GM13977 (cell line): ENCODE measurements around the gene LRRC4C.

Experiments
- DNase-seq: peaks from one replicate; pipeline ENCODE4 v3.0.0; 2012; ENCODE audit warnings: low spot score
- in situ Hi-C: fragments of 300-500 bp; cut with MboI; formaldehyde crosslinking; loops from one replicate; pipeline ENCODE4 v1.12.0; 2022; ENCODE audit warnings: low sequenced_read_pairs, low pct_unique_long_range_greater_than_20kb, mixed read lengths, inconsistent platforms; ENCODE audit not compliant: unreplicated experiment
- TF ChIP-seq, protein P1 (sequence below): IDR thresholded peaks from 2 replicates; pipeline ENCODE4 v1.5.1; 2012; ENCODE audit warnings: mild to moderate bottlenecking, control low read depth; ENCODE audit not compliant: insufficient read depth; ENCODE audit errors: extremely low read depth, missing control alignments

The LRRC4C gene

DNA sequence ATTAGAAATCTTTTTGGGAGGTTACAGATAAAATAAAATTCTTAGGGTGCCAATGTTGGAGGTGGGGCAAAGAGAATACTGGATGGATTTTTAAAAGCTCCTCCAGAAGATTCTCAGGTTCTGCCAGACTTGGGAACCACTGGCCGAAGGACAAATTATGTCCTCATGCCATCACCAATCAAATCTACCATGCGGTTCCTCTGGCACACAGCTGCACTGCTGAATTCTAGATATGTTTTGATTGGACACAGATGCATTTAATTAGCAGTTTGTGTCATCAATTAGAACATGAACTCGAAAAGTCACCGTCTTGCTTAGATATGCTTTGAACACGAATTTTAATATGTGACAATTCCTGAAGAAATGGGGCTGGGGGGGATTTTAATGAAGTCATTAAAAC, 1269.2 kb downstream of the LRRC4C start:
- DNase-seq = no peak
- in situ Hi-C loops = no loop called here
- TF ChIP-seq, protein P1, sequence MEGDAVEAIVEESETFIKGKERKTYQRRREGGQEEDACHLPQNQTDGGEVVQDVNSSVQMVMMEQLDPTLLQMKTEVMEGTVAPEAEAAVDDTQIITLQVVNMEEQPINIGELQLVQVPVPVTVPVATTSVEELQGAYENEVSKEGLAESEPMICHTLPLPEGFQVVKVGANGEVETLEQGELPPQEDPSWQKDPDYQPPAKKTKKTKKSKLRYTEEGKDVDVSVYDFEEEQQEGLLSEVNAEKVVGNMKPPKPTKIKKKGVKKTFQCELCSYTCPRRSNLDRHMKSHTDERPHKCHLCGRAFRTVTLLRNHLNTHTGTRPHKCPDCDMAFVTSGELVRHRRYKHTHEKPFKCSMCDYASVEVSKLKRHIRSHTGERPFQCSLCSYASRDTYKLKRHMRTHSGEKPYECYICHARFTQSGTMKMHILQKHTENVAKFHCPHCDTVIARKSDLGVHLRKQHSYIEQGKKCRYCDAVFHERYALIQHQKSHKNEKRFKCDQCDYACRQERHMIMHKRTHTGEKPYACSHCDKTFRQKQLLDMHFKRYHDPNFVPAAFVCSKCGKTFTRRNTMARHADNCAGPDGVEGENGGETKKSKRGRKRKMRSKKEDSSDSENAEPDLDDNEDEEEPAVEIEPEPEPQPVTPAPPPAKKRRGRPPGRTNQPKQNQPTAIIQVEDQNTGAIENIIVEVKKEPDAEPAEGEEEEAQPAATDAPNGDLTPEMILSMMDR = no peak

DNA sequence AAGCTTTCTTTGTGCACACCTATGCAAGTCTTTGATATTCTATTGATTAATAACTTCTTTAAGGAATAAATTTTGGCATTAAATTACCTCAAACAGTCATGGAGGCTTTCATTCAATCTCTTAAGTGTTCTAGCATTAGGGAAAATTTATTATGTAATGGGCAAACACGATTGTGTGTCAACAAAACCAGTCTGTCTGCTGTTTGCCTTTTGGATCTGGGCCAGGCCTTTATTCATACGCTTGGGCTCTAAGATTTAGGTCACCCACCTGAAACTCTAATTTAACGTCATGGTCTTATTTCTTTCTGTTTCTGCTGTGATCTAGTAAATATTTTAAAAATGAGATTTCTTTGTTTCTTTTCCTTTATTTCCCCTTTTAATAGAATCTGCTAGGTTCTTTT, 1270.6 kb downstream of the LRRC4C start:
- in situ Hi-C loops = no loop called here
- no peak for DNase-seq
- TF ChIP-seq, protein P1 = no peak

DNA sequence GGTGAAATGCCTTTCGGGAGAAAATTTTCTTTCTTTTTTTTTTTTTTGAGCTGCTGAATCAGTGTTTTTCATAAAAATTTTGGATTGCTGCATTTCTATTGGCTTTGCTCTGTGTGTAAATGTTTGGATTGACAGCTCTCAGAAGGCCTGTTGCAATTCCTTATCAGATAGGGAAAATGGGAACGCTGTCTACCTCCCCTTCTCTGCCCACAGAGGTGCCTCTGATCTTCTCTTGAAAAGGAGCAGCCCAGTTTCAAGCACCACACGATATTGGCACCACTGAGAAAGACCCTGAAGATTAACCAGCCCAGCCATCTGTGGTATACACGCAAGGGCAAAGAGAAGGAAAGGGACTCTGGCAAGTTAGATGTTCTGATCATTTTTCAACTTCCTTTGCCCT, 1272.2 kb downstream of the LRRC4C start:
- in situ Hi-C loops = no loop called here
- TF ChIP-seq, protein P1 = no peak
- DNase-seq = no peak

DNA sequence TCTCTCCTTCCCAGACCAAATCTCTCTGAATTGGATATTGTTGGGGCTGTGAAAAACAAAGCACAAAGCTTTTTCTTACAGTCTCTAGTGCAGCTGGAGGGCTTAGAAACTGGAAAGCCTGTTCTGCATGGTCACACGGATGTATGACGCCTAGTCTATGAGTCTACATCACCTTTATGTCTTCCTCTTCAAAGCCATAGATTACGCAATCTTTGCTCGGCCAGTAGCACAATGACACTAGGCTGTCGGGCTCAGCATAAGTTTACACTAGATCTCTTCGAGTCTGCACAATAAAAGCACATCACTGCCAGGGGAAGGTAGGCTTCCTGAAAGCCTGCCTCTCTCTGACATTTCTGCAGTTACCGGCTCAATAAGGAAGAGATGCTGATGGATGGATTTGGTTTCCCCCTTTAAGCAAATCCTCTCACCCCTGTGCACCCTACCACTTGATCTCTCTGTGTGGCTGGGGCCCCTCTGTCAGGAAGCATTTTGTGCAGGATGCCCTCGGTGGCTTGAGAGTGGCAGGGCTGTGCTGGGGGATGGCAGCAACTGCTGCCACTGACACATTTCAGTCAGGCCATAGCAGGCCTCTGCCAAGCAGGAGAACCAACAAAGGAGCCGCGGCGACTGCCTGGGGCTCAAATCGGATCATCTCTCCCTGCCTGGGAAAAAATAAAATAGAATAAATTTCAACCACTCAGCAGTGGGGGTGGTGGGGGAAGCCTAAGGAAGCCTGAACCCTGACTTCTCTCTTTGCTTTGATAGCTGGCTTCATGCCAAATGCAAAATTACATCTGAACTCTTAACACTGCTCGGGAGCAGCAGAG, 1272.8 kb downstream of the LRRC4C start:
- DNase-seq = no peak
- in situ Hi-C loops = no loop called here
- TF ChIP-seq, protein P1 = no peak

DNA sequence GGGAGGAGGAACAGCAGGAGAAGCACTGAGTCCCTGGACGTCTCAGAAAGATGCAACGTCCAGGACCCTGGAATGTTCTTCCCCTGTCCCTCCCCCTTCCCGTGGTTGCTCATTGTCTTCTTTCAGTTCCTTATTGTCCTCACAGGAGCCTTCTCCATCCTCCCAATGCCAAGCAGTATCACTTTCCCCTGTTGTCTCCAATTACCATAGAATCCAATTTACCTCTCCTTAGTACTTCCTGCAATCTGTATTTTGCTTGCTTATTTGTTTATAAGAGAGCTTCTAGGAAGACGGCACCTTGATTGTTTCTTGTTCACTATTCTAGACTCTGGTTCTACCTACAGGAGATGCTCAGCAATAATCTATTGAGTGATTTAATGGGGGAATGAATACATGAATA, 1273.7 kb downstream of the LRRC4C start:
- TF ChIP-seq, protein P1 = no peak
- in situ Hi-C loops = no loop called here
- no peak for DNase-seq

DNA sequence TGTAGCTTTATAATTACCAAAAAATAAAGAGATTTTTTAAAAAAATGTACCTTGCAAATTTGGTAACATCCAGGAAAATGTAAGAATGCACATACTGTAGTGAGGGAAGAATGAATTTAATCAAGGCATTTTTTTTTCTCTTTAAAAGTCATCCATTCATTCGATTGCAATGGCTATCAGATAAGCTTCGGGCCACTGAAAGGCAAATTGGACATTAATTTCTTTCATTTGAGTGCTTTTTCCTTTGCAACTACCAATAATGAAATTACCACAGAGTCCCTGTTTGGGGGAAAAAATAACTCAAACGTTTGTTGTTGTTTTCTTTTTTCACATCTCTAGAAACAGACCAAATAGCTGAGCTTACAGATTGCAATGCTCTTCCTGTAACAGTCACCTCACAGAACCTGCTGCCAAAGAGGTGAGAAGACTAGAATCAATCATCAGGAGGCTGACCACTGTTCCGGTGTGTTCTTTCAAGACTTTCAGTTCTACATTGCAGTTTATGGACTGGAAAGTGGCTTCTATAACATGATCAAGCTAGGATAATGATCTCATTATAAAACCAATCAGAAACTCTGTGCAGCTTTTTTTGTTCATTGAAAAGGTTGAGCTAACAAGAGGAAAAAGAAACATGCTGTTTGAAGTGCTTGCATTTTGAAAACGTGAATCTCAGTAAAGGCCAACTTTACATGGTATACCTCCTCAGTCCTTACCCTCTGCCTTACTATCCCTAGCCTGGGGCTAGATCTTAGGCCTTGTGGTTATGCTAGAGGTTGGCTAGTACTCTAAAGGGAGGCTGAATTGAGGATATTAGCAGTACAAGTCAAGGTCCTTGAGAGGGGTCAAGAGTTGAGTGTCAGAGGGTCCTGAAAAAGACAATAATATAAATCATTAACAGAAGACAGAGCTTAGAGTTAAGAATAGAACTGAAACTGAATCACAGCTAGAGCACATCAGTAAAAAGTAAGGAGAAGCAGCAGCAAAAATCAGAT, 1276.1 kb downstream of the LRRC4C start:
- in situ Hi-C loops = no loop called here
- DNase-seq = peak; percentile 7
- TF ChIP-seq, protein P1 = no peak
